Mucosa of stomach (tissue), 1 donor: ENCODE measurements around the gene TSGA10IP.

ENCODE experiments used
- H3K27me3 ChIP-seq: one replicate; pipeline ENCODE4 v1.7.0; 2013; ENCODE audit warnings: mild to moderate bottlenecking, low read length; ENCODE audit not compliant: control insufficient read depth, insufficient read depth
- H3K36me3 ChIP-seq: one replicate; pipeline ENCODE4 v1.7.0; 2013; ENCODE audit warnings: low read length; ENCODE audit not compliant: control insufficient read depth, insufficient read depth
- H3K4me1 ChIP-seq: one replicate; pipeline ENCODE4 v1.7.0; 2013; ENCODE audit warnings: mild to moderate bottlenecking, low read length; ENCODE audit not compliant: control insufficient read depth, insufficient read depth
- H3K4me3 ChIP-seq: one replicate; pipeline ENCODE4 v1.7.0; 2013; ENCODE audit warnings: low read length
- H3K9ac ChIP-seq: one replicate; pipeline ENCODE4 v1.7.0; 2013; ENCODE audit warnings: mild to moderate bottlenecking, low read length, moderate library complexity
- H3K9me3 ChIP-seq: one replicate; pipeline ENCODE4 v1.7.0; 2013; ENCODE audit warnings: mild to moderate bottlenecking, low read length, moderate library complexity; ENCODE audit not compliant: control insufficient read depth
- donor health status: Pancreatic carcinoma.

TSGA10IP gene

DNA sequence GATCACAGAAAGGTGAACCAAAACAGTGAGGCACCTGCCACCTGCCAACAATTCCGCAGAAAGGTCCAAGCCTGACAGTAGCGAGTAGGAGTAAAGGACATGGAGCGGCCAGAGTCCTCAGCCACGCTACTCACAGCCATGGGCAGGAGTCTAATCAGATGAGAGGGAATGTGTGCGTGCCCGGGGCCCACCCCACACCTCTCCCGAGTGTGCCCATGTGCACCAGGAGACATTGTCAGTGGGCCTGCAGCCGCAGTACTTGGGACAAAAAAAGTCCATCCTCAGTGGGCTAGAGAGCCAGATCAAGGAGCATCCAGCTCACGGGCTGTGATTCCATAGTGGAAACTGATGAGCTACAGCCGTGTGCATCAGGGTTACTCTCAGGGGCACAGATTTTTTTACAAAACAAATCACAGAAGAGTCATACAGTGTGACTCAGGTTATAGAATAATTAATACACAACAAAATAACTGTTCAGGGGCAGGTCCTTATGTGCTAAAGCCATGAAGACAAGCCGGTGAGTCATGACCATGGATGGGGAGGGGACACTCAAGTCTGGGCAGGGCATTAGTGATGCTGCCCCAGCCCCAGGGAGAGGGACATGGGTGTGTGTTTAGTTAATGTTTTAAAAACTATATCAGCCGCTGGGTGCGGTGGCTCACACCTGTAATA, 28.3 kb downstream of the TSGA10IP start:
- H3K36me3 ChIP-seq, result peaks cover 7% of the 10 kb centered on the region

DNA sequence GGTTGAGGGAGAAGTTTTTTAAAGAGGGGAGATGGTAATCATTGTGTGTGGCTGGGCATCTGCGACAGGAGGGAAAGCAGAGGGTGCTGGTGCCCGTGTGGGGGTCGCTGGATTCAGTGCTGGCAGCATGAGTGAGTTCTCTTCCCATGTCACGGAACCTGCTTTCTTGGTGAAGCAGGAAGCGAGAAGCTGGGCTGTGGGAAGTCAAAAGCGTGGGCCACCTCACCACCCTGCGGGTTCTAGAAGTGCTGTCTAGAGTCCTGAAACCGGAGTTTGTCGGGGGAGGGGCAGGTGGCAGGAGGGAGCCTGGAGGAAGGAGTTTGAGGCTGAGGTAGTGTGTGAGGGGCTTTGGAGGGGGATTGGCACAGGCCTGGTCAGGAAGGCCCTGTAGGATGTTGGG, 30.5 kb downstream of the TSGA10IP start:
- Histone ChIP-seq H3K27me3 (no peaks in the 10 kb centered on the region), H3K4me3 (no peak overlapping the region), H3K36me3 (no peaks in the 10 kb centered on the region), H3K9me3 (no peaks in the 10 kb centered on the region), H3K9ac (no peak overlapping the region), H3K4me1 (no peaks in the 10 kb centered on the region)

More for the DNA sequence above, 28.3 kb downstream of the TSGA10IP start:
- H3K27me3 ChIP-seq, result no peaks in the 10 kb centered on the region
- no peaks in the 10 kb centered on the region for H3K4me1 ChIP-seq
- no peak overlapping the region for H3K4me3 ChIP-seq
- no peaks in the 10 kb centered on the region for H3K9me3 ChIP-seq
- no peak overlapping the region for H3K9ac ChIP-seq

DNA sequence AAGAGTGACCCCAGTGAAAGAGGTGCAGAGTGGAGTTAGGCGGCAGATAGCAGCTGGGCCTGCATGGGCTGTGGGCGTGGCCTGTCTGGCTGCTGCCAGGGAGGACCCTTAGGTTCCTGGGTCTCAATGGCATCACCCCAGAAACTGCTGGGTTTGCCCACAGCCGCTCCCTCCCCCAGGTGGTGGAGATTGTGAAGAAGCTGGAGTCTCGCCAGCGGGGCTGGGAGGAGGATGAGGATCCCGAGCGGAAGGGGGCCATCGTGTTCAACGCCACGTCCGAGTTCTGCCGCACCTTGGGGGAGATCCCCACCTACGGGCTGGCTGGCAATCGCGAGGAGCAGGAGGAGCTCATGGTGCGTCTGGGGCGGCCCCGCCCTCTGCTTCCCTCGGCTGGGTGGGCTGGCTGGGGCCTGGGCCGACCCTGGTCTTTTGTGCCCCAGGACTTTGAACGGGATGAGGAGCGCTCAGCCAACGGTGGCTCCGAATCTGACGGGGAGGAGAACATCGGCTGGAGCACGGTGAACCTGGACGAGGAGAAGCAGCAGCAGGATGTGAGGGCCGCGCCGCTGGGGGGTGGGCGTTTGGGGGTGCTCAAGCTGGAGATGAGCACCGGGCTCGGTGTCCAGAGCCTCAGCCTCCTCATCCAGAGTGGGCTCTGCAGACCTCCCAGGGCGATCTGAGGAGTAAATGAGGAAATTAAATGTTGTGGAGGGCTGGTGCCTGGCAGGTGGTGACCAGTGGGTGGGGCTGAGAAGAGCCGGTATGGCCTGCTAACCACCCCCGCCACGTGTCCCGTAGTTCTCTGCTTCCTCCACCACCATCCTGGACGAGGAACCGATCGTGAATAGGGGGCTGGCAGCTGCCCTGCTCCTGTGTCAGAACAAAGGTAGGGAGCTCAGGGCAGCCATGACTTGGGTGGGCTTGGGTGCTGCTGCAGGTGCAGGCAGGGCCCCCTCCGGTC, 31.2 kb downstream of the TSGA10IP start:
- H3K9me3 ChIP-seq, result no peaks in the 10 kb centered on the region
- no peak overlapping the region for H3K4me3 ChIP-seq
- H3K4me1 ChIP-seq, result no peaks in the 10 kb centered on the region
- no peaks in the 10 kb centered on the region for H3K36me3 ChIP-seq
- no peaks in the 10 kb centered on the region for H3K27me3 ChIP-seq
- no peak overlapping the region for H3K9ac ChIP-seq

DNA sequence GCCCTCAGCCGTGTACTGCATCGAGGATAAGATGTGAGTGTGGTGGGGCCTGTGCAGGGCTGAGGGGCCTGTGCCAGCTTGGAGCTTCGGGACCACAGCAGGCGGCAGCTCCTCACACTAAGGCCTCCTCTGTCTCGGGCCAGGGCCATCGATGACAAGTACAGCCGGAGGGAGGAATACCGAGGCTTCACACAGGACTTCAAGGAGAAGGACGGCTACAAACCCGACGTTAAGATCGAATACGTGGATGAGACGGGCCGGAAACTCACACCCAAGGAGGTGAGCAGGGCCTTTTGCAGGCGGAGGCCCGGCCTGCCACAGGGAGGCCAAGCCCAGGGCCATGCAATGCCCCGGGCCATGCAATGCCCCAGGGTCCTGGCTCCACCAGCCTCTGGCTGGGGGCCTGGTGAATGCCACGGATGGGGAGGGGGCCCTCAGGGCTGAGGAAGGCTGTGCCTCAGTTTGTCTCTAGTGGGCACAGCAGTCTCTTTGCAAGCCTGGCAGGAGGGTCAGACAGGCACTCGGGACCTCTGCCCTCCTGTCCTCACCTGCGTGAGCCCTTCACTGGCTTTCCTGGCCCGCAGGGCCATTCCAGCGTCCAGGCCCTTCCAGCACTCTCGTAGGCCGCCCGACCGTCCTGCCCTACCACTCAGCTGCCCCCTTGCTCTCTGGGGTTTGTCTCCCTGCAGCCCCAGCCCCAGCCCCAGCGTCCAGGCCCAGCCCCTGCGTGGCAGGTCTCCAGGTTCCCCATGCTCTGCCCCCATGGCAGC, 32.5 kb downstream of the TSGA10IP start:
- Histone ChIP-seq H3K9ac (no peak overlapping the region), H3K9me3 (no peaks in the 10 kb centered on the region)

DNA sequence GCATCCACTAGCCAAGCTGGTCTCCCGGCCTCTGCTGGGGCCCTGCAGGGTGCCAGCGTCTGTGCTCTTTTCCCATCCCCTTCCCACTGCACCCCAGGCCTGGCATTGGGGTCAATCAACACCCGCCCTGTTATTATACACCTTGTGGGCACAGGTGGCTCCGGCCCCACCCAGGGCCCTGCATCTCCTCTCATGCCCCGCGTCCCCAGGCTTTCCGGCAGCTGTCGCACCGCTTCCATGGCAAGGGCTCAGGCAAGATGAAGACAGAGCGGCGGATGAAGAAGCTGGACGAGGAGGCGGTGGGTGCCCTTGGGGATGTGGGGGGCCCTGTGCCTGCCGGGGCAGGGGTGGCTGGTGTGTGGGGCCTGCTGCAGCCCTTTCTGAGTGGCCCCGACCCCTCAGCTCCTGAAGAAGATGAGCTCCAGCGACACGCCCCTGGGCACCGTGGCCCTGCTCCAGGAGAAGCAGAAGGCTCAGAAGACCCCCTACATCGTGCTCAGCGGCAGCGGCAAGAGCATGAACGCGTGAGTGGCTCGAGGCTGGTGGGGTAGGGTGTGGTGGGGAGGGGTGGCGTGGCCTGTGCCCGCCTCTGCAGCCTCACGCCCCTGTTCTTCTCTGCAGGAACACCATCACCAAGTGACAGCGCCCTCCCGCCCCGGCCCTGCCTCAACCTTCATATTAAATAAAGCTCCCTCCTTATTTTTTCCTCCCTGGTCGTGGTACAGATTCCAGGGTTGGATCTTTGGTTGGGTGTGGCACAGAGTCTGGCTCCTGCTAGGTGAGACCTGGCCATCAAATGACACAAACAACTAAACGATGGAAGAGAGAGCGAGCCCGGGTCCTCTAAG, 33.3 kb downstream of the TSGA10IP start:
- Histone ChIP-seq H3K9me3 (no peaks in the 10 kb centered on the region), H3K9ac (no peak overlapping the region), H3K27me3 (no peaks in the 10 kb centered on the region), H3K4me1 (no peaks in the 10 kb centered on the region), H3K4me3 (no peak overlapping the region), H3K36me3 (no peaks in the 10 kb centered on the region)

More for the DNA sequence above, 32.5 kb downstream of the TSGA10IP start:
- Histone ChIP-seq H3K4me3 (no peak overlapping the region), H3K27me3 (no peaks in the 10 kb centered on the region), H3K36me3 (no peaks in the 10 kb centered on the region), H3K4me1 (no peaks in the 10 kb centered on the region)

DNA sequence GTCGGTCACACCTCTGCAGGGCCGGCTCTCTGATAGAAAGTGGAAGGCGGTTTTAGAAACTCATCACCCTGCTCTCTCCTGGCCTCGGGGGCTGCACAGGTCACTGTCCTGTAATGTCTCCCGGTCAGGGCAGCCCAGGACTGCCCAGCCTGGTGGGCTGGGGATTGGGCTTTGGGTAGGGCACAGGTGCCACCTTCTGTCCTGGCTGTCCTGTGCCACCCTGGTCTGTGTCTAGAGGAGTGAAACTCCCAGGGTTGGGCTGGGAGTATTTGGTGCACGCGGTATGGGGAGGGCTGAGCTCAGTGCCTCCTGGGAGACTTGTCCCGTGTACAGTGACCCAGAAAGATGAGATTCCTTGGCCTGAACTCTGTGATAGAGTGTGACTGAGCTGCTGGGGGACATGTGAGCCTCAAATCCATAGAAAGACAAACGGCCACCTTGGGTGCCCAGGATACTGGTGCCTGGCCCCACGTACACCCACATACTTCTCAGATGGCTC, 34.0 kb downstream of the TSGA10IP start:
- H3K27me3 ChIP-seq, result no peaks in the 10 kb centered on the region
- H3K4me1 ChIP-seq, result no peaks in the 10 kb centered on the region
- H3K9ac ChIP-seq, result no peak overlapping the region
- no peaks in the 10 kb centered on the region for H3K36me3 ChIP-seq
- no peaks in the 10 kb centered on the region for H3K9me3 ChIP-seq
- no peak overlapping the region for H3K4me3 ChIP-seq

DNA sequence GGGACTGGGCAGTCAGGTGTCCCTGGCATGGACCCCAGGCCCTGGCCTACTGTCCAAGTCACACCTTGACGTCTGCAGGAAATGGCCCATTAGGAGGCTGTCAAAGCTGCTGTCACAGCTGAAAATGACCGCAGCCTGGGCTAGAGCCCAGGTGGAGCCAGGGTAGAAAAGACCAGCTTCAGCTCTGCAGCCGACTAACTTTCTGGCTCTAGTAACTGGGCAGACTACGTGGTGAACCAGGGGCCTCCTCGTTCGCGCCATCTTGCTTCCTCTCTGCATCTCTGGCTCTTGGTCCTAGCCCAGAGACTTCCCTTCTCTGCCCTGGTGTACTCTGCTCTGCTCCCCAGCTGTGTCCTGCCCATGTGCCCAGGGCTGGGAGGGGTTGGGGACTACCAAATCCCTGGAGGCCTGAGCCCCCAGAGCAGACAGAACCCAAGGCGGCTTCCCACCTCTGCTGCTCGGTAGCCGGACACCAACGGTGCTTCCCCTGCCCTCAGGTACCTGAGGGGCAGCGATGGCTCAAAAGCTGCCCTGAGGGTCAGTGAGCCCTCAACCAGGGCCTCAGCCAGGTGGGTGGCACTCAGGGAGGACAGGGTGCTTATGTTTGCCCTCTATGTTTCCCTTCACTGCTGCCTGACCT, 35.9 kb downstream of the TSGA10IP start:
- Histone ChIP-seq H3K36me3 (no peaks in the 10 kb centered on the region), H3K9ac (no peak overlapping the region), H3K4me1 (no peaks in the 10 kb centered on the region), H3K9me3 (no peaks in the 10 kb centered on the region), H3K27me3 (no peaks in the 10 kb centered on the region), H3K4me3 (no peak overlapping the region)

DNA sequence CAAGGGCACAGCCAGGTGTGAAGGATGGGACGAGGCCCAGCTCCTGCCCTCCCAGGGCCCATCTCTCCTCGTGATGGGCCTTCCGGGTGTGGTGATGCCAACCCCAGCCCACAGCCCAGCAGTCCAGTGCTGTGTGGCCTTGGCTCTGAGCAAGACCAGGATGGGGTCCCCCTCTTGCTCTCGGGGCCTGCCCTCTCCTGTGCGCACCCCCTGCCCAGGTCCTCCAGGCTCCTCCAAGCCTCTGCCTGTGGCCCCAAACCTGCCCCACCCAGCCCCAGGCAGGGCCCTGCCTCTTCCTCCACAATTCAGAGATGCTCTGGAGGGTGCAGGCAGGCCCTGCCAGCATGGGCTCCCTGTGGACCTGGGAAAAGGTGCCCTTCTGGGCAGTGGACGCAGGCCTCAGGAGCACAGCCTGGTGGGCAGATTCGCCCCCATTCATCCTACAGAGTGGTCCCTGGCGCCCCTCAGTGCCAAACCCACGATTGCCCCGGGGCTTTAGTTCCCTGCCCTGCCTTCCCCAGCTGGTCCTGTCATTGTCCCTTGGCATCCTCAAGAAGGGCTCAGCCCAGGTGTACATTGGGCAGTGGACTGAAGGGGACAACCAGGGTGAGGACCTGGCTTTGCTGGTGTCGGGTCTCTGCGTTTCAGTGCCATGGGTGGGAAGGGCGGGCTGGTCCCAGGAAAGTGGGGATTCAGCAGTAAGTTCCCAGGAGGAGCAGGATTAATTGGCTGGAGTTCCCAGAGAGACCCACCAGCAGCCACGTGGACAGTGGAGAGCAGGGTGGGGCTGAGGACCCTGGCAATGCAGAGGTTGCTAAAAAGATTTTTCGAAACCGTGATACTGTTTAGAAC, 36.9 kb downstream of the TSGA10IP start:
- H3K36me3 ChIP-seq, result no peaks in the 10 kb centered on the region
- H3K9ac ChIP-seq, result no peak overlapping the region
- H3K4me1 ChIP-seq, result no peaks in the 10 kb centered on the region
- no peaks in the 10 kb centered on the region for H3K27me3 ChIP-seq
- H3K4me3 ChIP-seq, result no peak overlapping the region
- no peaks in the 10 kb centered on the region for H3K9me3 ChIP-seq

DNA sequence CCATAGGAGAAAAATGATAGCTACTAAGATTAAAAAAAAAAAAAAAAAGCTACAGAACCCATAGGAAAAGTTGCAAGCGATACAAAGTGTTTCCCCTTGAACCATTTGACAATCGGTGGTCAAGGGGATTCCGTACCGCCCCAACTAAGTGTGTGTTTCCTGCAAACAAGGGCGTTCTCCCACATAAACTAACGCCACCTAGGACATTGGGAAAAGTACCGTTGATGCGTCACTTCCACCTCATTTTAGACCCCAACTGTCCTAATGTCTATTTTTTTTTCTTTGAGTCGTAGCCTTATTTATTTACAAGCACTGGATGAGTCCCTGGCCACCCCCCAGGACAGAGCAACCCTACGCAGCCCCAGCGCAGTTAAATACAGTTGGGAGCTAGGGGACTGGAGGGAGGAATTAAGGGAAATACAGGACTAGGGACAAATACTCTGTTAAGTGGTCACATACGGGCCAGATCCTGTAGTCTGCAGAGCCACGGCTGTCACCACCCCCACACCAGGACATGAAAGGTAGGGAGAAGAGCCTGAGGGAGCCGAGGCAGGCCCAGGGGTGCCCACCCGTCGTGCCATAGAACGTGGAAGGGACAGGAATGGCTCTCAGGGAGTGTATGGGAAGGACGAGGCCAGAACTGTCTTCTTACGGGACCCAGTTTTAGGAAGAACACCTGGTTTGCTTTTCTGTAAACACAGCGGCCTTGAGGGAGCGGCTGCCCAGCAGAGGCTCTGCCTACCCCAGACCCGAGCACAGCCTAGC, 37.7 kb downstream of the TSGA10IP start:
- H3K9ac ChIP-seq, result no peak overlapping the region
- H3K36me3 ChIP-seq, result no peaks in the 10 kb centered on the region
- H3K4me1 ChIP-seq, result no peaks in the 10 kb centered on the region
- H3K9me3 ChIP-seq, result no peaks in the 10 kb centered on the region
- H3K27me3 ChIP-seq, result no peaks in the 10 kb centered on the region
- no peak overlapping the region for H3K4me3 ChIP-seq

DNA sequence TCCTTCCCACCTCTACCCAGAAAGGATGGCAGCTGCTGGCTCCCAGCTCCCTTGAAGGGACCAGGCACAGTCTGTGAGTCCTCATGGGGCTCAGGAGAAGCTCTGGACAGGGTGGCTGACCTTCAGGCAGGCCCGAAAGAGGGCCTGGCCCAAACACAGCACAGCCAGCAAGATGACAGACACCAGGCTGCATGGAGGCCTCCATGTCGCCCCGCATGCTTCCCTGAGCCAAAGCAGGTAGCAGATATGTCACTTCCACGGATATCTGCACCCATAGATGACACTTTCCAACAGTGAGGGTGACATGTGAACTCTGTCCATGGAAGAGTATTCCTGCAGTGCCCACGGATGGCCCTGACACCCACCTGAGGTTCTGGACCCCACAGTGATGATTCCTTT, 38.3 kb downstream of the TSGA10IP start:
- Histone ChIP-seq H3K27me3 (no peaks in the 10 kb centered on the region), H3K4me3 (no peak overlapping the region), H3K9me3 (no peaks in the 10 kb centered on the region), H3K36me3 (no peaks in the 10 kb centered on the region), H3K9ac (no peak overlapping the region), H3K4me1 (no peaks in the 10 kb centered on the region)
